ENCODE data around the gene NDUFS2. TPM values are rescaled to one million over a fixed set of nuclear protein-coding genes. Genes with fewer than 3 reads are reported as not detected.

The NDUFS2 gene
- total and polyA plus RNA-seq, 9 of the 15 experiments (the other 6 are each of a cell fraction or from before 2014, with no cell fraction given): 70.0 to 176 (median 141) TPM

DNA sequence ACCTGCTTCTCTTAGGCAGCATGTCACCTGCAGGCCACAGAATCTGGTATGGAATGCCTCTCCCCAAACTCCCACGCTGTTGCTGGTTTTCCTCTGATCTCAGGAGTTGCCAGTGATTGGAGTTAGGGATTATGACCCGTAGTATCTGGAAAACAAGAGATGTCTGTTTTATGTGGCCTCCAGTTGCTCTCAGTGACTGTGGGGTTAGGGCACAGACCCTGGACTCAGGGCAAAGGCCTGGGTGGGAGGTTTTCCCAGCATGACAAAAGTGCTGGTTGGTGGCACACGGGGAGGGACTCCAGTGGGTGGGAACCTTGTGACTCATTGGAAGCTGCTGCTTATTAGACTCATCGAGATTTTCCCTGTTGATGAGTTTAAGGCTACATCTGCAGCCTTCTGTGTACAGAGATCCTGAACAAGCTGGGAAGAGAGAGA is 35.9 kb downstream of the NDUFS2 start, which contains the start of gene NR1I3:
TSS of gene NR1I3 (minus strand) at position 165 of the 435 bp plus-strand sequence. CDS start 1,638 bp downstream, outside the sequence.
- no peaks in the 10 kb centered on the region for H3K27me3 ChIP-seq (ENCODE audit: control insufficient read depth in 2 of 2, insufficient read depth in 2 of 2, low read length in 2 of 2)
- ChIA-PET CTCF (ENCODE audit: low intra/inter-chr PET ratio) (no interaction called here), POLR2A (interaction anchor here (0.6 to 0.8 kb wide), 2 partner anchors 11 to 53 kb away, joined by 3 read pairs; no protein-coding TSS in a partner anchor)
- no peaks in the 10 kb centered on the region for H3K9me1 ChIP-seq (ENCODE audit: control insufficient read depth, insufficient read depth, low read length)
- no peaks in the 10 kb centered on the region for H4K20me1 ChIP-seq (replicated peaks; ENCODE audit: control insufficient read depth, insufficient read depth, low read length)
- no peak within 1 kb of the TSS for H2AFZ ChIP-seq (ENCODE audit: low read depth, low read length)
- no peak for DNase-seq (ENCODE audit: extremely low read depth in 1 of 4, low spot score in 3 of 4)
- no peaks in the 10 kb centered on the region for H3K9me3 ChIP-seq (replicated peaks; ENCODE audit: control insufficient read depth, insufficient read depth, low read depth, low read length)
- ATAC-seq: no peak
- peaks cover 14 to 15% of the 10 kb centered on the region in 2 experiments; a peak in 4 of 5 replicates for H3K4me1 ChIP-seq (replicated peaks in 1 of 2; ENCODE audit: control insufficient read depth in 2 of 2, insufficient read depth in 2 of 2, low read length in 2 of 2)
- no peak within 1 kb of the TSS for H3K27ac ChIP-seq (ENCODE audit: extremely low read depth, low read depth, low read length)
- no peak within 1 kb of the TSS for H3K4me3 ChIP-seq
- FAIRE-seq: peak; percentile 93
- H3K9ac ChIP-seq (ENCODE audit: insufficient read depth in 1 of 2, low read depth in 2 of 2, low read length in 2 of 2): peak within 1 kb of the TSS in 1 of 2 experiments; percentile 50; a peak in 1 of 4 replicates
- H3K36me3 ChIP-seq (ENCODE audit: control insufficient read depth, insufficient read depth, low read length): no peaks in the 10 kb centered on the region
- in situ Hi-C loops (cut with MboI) (no loop called here), intact Hi-C loops (cut with micrococcal nuclease) (no loop called here)
- BruUV-seq (replicated peaks): no TSS peak
- 9% methylated on average over 4 of the region's 4 CpGs for WGBS (ENCODE audit: insufficient coverage, low coverage, missing lambda C conversion rate)
- TF ChIP-seq PPARD (CRISPR knock-in tag; IDR thresholded peaks at IDR 0.05): no peak
- no peak for TF ChIP-seq ZNF586 (CRISPR knock-in tag; conservative IDR thresholded peaks at IDR 0.05)
- TF ChIP-seq ZNF184 (CRISPR knock-in tag; IDR thresholded peaks at IDR 0.05): no peak
- TF ChIP-seq, protein P1, sequence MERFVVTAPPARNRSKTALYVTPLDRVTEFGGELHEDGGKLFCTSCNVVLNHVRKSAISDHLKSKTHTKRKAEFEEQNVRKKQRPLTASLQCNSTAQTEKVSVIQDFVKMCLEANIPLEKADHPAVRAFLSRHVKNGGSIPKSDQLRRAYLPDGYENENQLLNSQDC (CRISPR knock-in tag; IDR thresholded peaks at IDR 0.05): no peak
- no peak for TF ChIP-seq NR2C1 (IDR thresholded peaks at IDR 0.05)
- no peak for TF ChIP-seq NR2C1 (tag; IDR thresholded peaks at IDR 0.05)
- no peak for TF ChIP-seq ZNF140 (CRISPR knock-in tag; IDR thresholded peaks at IDR 0.05)
- TF ChIP-seq, protein P2, sequence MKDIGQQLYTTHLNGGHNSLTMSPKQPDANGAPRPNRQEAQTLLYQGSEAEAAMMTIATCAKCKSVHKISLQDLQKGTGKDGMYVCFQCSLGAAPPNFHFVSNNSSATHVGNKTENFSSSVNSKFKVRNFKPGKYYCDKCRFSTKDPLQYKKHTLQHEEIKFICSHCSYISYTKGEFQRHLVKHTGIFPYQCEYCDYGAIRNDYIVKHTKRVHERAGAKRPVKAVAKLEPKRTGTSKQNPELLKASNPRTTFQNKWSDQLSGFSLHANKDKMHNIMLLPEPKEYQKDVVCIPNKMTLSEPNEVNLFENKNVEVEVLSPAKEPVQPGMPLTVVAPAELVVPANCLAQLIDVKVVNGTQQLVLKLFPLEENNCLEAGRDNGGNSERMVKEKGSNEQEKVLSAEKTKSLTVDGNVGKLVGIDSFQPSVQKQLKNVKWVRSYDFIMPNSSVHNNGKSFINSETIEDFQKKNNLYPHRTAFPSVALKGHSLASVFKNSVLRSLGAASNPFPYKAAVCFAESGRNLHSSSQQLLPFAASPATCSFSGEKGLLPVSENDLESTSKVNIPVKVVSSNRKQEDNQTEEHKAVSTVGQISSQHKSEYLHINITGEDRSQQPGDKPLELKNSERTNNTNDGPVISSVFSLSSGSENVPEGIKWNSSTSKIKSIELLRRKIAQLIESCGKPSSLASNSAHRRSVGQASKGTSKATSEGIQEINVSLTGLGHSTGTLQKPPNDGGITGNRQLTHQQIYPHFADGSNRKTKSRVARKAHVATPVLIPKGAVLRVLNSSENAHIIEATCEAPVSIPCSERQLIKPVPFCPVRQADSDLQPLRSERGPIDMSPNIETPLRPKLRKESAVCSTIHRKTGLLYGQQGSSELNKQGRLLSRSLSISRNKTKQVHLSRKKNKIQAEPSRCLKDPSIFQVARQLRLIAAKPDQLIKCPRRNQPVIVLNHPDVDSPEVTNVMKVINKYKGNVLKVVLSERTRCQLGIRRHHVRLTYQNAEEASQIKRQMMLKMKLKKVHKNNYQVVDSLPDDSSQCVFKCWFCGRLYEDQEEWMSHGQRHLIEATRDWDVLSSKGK (CRISPR knock-in tag; IDR thresholded peaks at IDR 0.05): no peak
- TF ChIP-seq ARNT (IDR thresholded peaks at IDR 0.05): no peak
- H3K4me2 ChIP-seq (ENCODE audit: insufficient read depth, low read length): no peak within 1 kb of the TSS
- no peaks in the 10 kb centered on the region for H3K79me2 ChIP-seq (ENCODE audit: control insufficient read depth, insufficient read depth, low read length)
